Fibroblast of lung (primary cell): ENCODE results near the gene ANGPTL5.

Experiments
- CTCF ChIP-seq, 2 donors: IDR thresholded peaks in 1 of 2; conservative IDR thresholded peaks in 1 of 2; 1 replicate in 1 of 2; 2 replicates in 1 of 2; pipeline ENCODE4 v1.5.1; 2011 to 2012; ENCODE audit warnings: low read length in 2 of 2, control low read depth in 1 of 2, inconsistent platforms in 1 of 2, low read depth in 1 of 2, mild to moderate bottlenecking in 1 of 2
- EZH2 ChIP-seq: IDR thresholded peaks from 2 replicates; pipeline ENCODE4 v1.5.1; 2012; ENCODE audit warnings: low read length, control low read depth, mild to moderate bottlenecking; ENCODE audit errors: missing control alignments

- peak; percentile 57 to 70 for TF ChIP-seq CTCF (conservative IDR thresholded peaks at IDR 0.05 in 1 of 2, IDR thresholded peaks at IDR 0.05 in 1 of 2; ENCODE audit: low read depth in 1 of 2, low read length in 2 of 2)
- no peak for TF ChIP-seq EZH2
Measured at GRCh38 chr11:101862391-101863233, 53.7 kb downstream of the ANGPTL5 start.
